Thoracic aorta (tissue), 2 donors: ENCODE measurements around the gene TPRN. TPM values are rescaled to one million over a fixed set of nuclear protein-coding genes. Genes with fewer than 3 reads are reported as not detected.

ENCODE experiments used
- ATAC-seq: fragments of 150-250 bp; one replicate; pipeline ENCODE4 v1.8.0; 2017; ENCODE audit warnings: low read depth; ENCODE audit not compliant: insufficient number of reproducible peaks, low FRiP score
- DNase-seq: peaks from one replicate; pipeline ENCODE4 v3.0.0-alpha.2; 2020; ENCODE audit warnings: low spot score
- H3K27ac ChIP-seq, 2 donors: fragments of 200-600 bp; sonication (generic); 1 replicate in 1 of 2; 2 replicates in 1 of 2; pipeline ENCODE4 v1.5.1; 2016; ENCODE audit warnings: mild to moderate bottlenecking in 2 of 2, moderate library complexity in 2 of 2
- H3K27me3 ChIP-seq: fragments of 200-600 bp; sonication (generic); replicated peaks from 2 replicates; pipeline ENCODE4 v1.6.0; 2016; ENCODE audit warnings: mild to moderate bottlenecking; ENCODE audit not compliant: insufficient read depth
- H3K36me3 ChIP-seq: fragments of 200-600 bp; sonication (generic); one replicate; pipeline ENCODE4 v1.5.1; 2016
- H3K4me1 ChIP-seq, 2 donors: fragments of 200-600 bp; sonication (generic); 1 replicate in 1 of 2; 2 replicates in 1 of 2; pipeline versions ENCODE4 v1.5.1 to v1.6.0; 2016; ENCODE audit warnings: low read depth in 2 of 2, mild to moderate bottlenecking in 1 of 2; ENCODE audit not compliant: control insufficient read depth in 1 of 2
- H3K4me3 ChIP-seq: fragments of 200-600 bp; sonication (generic); 2 replicates; pipeline ENCODE4 v1.5.1; 2016; ENCODE audit warnings: mild to moderate bottlenecking
- H3K9me3 ChIP-seq: fragments of 200-600 bp; sonication (generic); 2 replicates; pipeline ENCODE4 v1.5.1; 2016
- CTCF ChIP-seq: fragments of 200-600 bp; sonication (generic); IDR thresholded peaks from one replicate; pipeline ENCODE4 v1.5.1; 2019; ENCODE audit warnings: antibody characterized with exemption
- total RNA-seq, 2 donors: library from RNA; depleted of rRNA; stranded (reverse); fragments of >200 nt; gene quantifications; one replicate each; pipeline versions ENCODE4 v1.1.0 to v1.2.3, GENCODE V29; 2016

Gene TPRN
- total RNA-seq, 2 donors from 2014 or later, result 4.7 to 5.6 TPM

DNA sequence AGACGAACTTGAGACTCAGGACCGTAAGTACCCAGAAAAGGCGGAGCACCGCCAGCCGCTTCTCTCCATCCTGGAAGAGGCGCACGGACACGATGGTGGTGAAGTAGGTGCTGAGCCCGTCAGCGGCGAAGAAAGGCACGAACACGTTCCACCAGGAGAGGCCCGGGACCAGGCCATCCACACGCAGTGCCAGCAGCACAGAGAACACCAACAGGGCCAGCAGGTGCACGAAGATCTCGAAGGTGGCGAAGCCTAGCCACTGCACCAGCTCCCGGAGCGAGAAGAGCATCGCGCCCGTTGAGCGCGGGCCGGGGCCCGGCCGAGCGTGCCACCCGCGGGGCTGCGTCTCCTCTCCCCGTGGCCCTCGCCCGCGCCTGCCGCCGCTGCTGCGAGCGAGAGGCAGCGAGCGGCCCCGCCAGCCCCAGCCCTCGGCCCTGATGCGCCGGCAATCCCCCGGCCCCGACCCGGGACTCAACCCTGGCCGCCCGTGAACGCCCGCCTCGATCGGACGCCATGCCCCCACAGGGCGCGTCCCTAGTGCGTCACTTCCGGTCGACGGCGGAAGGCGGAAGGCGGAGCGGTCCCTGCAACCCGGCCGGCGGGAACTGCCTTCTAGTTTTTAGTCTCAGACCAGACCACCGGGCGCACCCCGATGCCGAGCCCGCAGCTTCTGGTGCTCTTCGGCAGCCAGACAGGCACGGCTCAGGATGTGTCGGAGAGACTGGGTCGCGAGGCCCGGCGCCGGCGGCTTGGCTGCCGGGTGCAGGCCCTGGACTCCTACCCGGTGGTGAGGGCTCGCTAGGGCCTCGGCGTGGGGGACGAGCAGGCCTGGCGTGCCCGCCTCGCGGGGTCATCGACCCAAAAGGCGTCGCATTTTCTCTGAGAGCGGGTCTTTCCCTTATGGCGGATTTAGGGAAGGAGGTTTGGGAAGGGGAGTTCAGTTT is 4.9 kb upstream of the TPRN start, which contains the start of the genes NDOR1 and TMEM203:
NDOR1 (plus strand) TSS at position 575 of the 944 bp plus-strand sequence; CDS start at position 653, 78 bp downstream.
TMEM203 (minus strand) TSS at position 523 of the 944 bp plus-strand sequence; CDS start at position 289, 234 bp downstream.
- TF ChIP-seq CTCF, result no peak
- peaks cover 29 to 52% of the 10 kb centered on the region in 2 donors for H3K4me1 ChIP-seq

GRCh38 chr9:137204731-137205125 is 4.2 kb upstream of the TPRN start:
- DNase-seq, result no peak
- peak overlapping the region; percentile 72 to 81 for H3K27ac ChIP-seq
- TF ChIP-seq CTCF, result no peak

More for the DNA sequence above, 4.9 kb upstream of the TPRN start, which contains the start of the genes NDOR1 and TMEM203:
- H3K4me3 ChIP-seq, result peak within 1 kb of the TSS; percentile 99
- no peaks in the 10 kb centered on the region for H3K27me3 ChIP-seq
- ATAC-seq (peak; percentile 11), DNase-seq (peak; percentile 55)
- no peaks in the 10 kb centered on the region for H3K9me3 ChIP-seq
- no peaks in the 10 kb centered on the region for H3K36me3 ChIP-seq
- peak within 1 kb of the TSS; percentile 72 to 81 for H3K27ac ChIP-seq

DNA sequence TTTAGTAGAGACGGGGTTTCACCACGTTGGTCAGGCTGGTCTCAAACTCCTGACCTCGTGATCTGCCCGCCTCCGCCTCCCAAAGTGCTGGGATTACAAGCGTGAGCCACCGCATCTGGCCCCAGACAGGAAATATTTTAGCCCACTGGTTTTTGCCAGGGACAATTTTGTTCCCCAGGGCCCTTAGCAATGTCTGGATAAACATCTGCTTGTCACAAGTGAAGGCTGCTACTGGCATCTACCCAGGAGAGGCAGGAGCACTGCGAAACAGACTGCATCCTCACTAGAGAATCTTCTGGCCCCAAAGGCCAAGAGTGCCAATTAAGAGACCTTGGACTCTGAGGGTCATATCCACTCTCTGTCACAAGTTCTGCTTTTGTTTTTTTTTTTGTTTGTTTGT is 2.4 kb upstream of the TPRN start:
- DNase-seq, result no peak
- Histone ChIP-seq H3K36me3 (no peaks in the 10 kb centered on the region), H3K4me3 (no peak overlapping the region), H3K27ac (no peak overlapping the region), H3K9me3 (no peaks in the 10 kb centered on the region), H3K4me1 (peaks cover 40 to 71% of the 10 kb centered on the region in 2 donors), H3K27me3 (no peaks in the 10 kb centered on the region)
- no peak for ATAC-seq
- no peak for TF ChIP-seq CTCF

More at GRCh38 chr9:137204731-137205125, 4.2 kb upstream of the TPRN start:
- peaks cover 30 to 54% of the 10 kb centered on the region in 2 donors for H3K4me1 ChIP-seq
- no peaks in the 10 kb centered on the region for H3K27me3 ChIP-seq
- no peak for ATAC-seq
- H3K9me3 ChIP-seq, result no peaks in the 10 kb centered on the region
- no peaks in the 10 kb centered on the region for H3K36me3 ChIP-seq
- peak overlapping the region; percentile 99 for H3K4me3 ChIP-seq

DNA sequence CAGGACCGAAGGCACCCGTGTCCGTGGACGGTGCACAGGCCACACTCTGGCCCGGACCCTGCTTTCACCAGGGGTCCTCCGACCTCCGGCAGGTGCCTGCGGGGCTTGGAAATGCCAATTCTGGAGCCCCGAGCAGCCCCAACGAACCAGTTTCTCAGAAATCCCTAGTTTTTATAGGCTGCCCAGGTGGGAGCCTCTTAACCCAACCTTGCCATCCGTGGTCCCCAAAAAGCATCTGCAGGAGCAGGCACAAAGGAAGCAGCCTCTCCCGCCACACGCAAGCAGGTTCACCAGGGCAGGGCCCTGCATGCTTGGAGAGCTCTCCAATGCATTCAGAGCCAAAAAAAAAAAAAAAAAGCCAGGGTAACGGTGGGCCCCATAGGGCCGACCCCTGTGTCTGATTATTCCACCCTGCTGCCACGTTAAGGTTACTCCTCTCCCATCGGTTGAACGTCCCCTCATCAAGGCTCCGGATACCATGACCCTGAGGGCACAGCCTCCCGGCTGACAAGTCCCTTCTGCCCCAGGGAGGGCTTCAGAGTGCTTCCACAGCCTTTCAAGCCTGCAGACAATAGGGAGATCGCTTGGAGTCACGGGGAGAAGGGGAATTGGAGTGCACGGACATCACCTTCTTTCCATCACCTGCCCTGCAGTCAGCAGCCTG is 796 bp upstream of the TPRN start:
- Histone ChIP-seq H3K27me3 (no peaks in the 10 kb centered on the region), H3K4me1 (peaks cover 34 to 73% of the 10 kb centered on the region in 2 donors), H3K36me3 (no peaks in the 10 kb centered on the region), H3K9me3 (no peaks in the 10 kb centered on the region), H3K4me3 (peak overlapping the region; percentile 88), H3K27ac (peak overlapping the region; percentile 82 to 85)
- TF ChIP-seq CTCF, result no peak
- no peak for DNase-seq
- no peak for ATAC-seq
